Measurements from ENCODE around the gene DNAH5. TPM values are rescaled to one million over a fixed set of nuclear protein-coding genes. Genes with fewer than 3 reads are reported as not detected.

Gene DNAH5
- total RNA-seq, 5 donors from 2014 or later (not counting 1 experiment from before 2014, with no cell fraction given) = 0.03 TPM; not detected in 4

GRCh38 chr5:13973724-13974123, 29.2 kb upstream of the DNAH5 start:
- Mint-ChIP-seq H3K9me3 (peaks cover 0 to 3% (median 2%) of the 10 kb centered on the region in 3 donors), H3K4me1 (no peaks in the 10 kb centered on the region), H3K27ac (no peak overlapping the region), H3K4me3 (no peak overlapping the region), H3K36me3 (no peaks in the 10 kb centered on the region), H3K27me3 (peaks cover 0 to 3% of the 10 kb centered on the region in 2 donors)
- WGBS (ENCODE audit: insufficient coverage) = 89% methylated on average over 4 of the region's 6 CpGs
- H3K9me3 ChIP-seq = no peaks in the 10 kb centered on the region
- ChIA-PET CTCF (no interaction called here), POLR2A (no interaction called here)
- H3K27ac ChIP-seq (ENCODE audit: low read length) = no peak overlapping the region
- H3K36me3 ChIP-seq (ENCODE audit: control insufficient read depth in 2 of 2, extremely low read depth in 1 of 2, insufficient read depth in 1 of 2, low read length in 1 of 2) = no peaks in the 10 kb centered on the region
- DNase-seq = no peak
- no peak overlapping the region for H3K4me3 ChIP-seq (ENCODE audit: control insufficient read depth in 1 of 2, extremely low read depth in 1 of 2, low read length in 1 of 2)
- H3K27me3 ChIP-seq (replicated peaks in 1 of 2; ENCODE audit: control insufficient read depth in 2 of 2, extremely low read depth in 1 of 2, insufficient read depth in 2 of 2, low read length in 1 of 2) = peaks cover 0 to 9% of the 10 kb centered on the region in 2 experiments
- ATAC-seq (replicated peaks in 1 of 4) = no peak
- H3K4me1 ChIP-seq (ENCODE audit: control insufficient read depth in 1 of 2, extremely low read depth in 1 of 2, insufficient read depth in 2 of 2, low read length in 2 of 2) = no peaks in the 10 kb centered on the region

- ATAC-seq (replicated peaks in 1 of 4) (no peak), DNase-seq (no peak)
- no peaks in the 10 kb centered on the region for H3K36me3 Mint-ChIP-seq
- no peaks in the 10 kb centered on the region for H3K36me3 ChIP-seq (ENCODE audit: control insufficient read depth in 2 of 2, extremely low read depth in 1 of 2, insufficient read depth in 1 of 2, low read length in 1 of 2)
- peaks cover 0 to 3% of the 10 kb centered on the region in 2 donors for H3K27me3 Mint-ChIP-seq
- no peaks in the 10 kb centered on the region for H3K9me3 ChIP-seq
- H3K4me3 ChIP-seq (ENCODE audit: control insufficient read depth in 1 of 2, extremely low read depth in 1 of 2, low read length in 1 of 2) = no peak overlapping the region
- 88% methylated on average over 7 of the region's 7 CpGs for WGBS (ENCODE audit: insufficient coverage)
- no peaks in the 10 kb centered on the region for H3K4me1 Mint-ChIP-seq
- peaks cover 2 to 5% (median 3%) of the 10 kb centered on the region in 3 donors for H3K9me3 Mint-ChIP-seq
- peaks cover 0 to 9% of the 10 kb centered on the region in 2 experiments for H3K27me3 ChIP-seq (replicated peaks in 1 of 2; ENCODE audit: control insufficient read depth in 2 of 2, extremely low read depth in 1 of 2, insufficient read depth in 2 of 2, low read length in 1 of 2)
- ChIA-PET POLR2A (no interaction called here), CTCF (no interaction called here)
- H3K27ac ChIP-seq (ENCODE audit: low read length) = no peak overlapping the region
- no peaks in the 10 kb centered on the region for H3K4me1 ChIP-seq (ENCODE audit: control insufficient read depth in 1 of 2, extremely low read depth in 1 of 2, insufficient read depth in 2 of 2, low read length in 2 of 2)
- no peak overlapping the region for H3K27ac Mint-ChIP-seq
- H3K4me3 Mint-ChIP-seq = no peak overlapping the region
Measured at GRCh38 chr5:13972029-13972428, 27.5 kb upstream of the DNAH5 start.

- H3K4me3 ChIP-seq (ENCODE audit: control insufficient read depth in 1 of 2, extremely low read depth in 1 of 2, low read length in 1 of 2) = no peak overlapping the region
- no peaks in the 10 kb centered on the region for H3K27me3 ChIP-seq (replicated peaks in 1 of 2; ENCODE audit: control insufficient read depth in 2 of 2, extremely low read depth in 1 of 2, insufficient read depth in 2 of 2, low read length in 1 of 2)
- DNase-seq (peak in 1 of 35 experiments; percentile 3), ATAC-seq (replicated peaks in 1 of 4) (no peak)
- no peaks in the 10 kb centered on the region for H3K36me3 Mint-ChIP-seq
- CTCF ChIA-PET = interaction anchor here in 1 of 2 donors (0.5 kb wide), 1 partner anchor 1274 kb away, joined by 3 read pairs; no protein-coding TSS in a partner anchor
- H3K4me3 Mint-ChIP-seq = no peak overlapping the region
- no peaks in the 10 kb centered on the region for H3K4me1 ChIP-seq (ENCODE audit: control insufficient read depth in 1 of 2, extremely low read depth in 1 of 2, insufficient read depth in 2 of 2, low read length in 2 of 2)
- no peaks in the 10 kb centered on the region for H3K4me1 Mint-ChIP-seq
- no peaks in the 10 kb centered on the region for H3K27me3 Mint-ChIP-seq
- POLR2A ChIA-PET = no interaction called here
- no peaks in the 10 kb centered on the region for H3K9me3 ChIP-seq
- peaks cover 0 to 7% (median 0%) of the 10 kb centered on the region in 3 donors for H3K9me3 Mint-ChIP-seq
- no peak overlapping the region for H3K27ac Mint-ChIP-seq
- no peaks in the 10 kb centered on the region for H3K36me3 ChIP-seq (ENCODE audit: control insufficient read depth in 2 of 2, extremely low read depth in 1 of 2, insufficient read depth in 1 of 2, low read length in 1 of 2)
- H3K27ac ChIP-seq (ENCODE audit: low read length) = no peak overlapping the region
Measured at GRCh38 chr5:13957032-13957645, 12.7 kb upstream of the DNAH5 start.

GRCh38 chr5:13956471-13956870, 12.0 kb upstream of the DNAH5 start:
- H3K9me3 Mint-ChIP-seq = peaks cover 0 to 7% (median 0%) of the 10 kb centered on the region in 3 donors
- no peaks in the 10 kb centered on the region for H3K27me3 Mint-ChIP-seq
- H3K4me1 Mint-ChIP-seq = no peaks in the 10 kb centered on the region
- Histone ChIP-seq H3K4me3 (ENCODE audit: control insufficient read depth in 1 of 2, extremely low read depth in 1 of 2, low read length in 1 of 2) (no peak overlapping the region), H3K27ac (ENCODE audit: low read length) (no peak overlapping the region), H3K36me3 (ENCODE audit: control insufficient read depth in 2 of 2, extremely low read depth in 1 of 2, insufficient read depth in 1 of 2, low read length in 1 of 2) (no peaks in the 10 kb centered on the region), H3K27me3 (replicated peaks in 1 of 2; ENCODE audit: control insufficient read depth in 2 of 2, extremely low read depth in 1 of 2, insufficient read depth in 2 of 2, low read length in 1 of 2) (no peaks in the 10 kb centered on the region), H3K4me1 (ENCODE audit: control insufficient read depth in 1 of 2, extremely low read depth in 1 of 2, insufficient read depth in 2 of 2, low read length in 2 of 2) (no peaks in the 10 kb centered on the region), H3K9me3 (no peaks in the 10 kb centered on the region)
- no peaks in the 10 kb centered on the region for H3K36me3 Mint-ChIP-seq
- no peak overlapping the region for H3K4me3 Mint-ChIP-seq
- CTCF ChIA-PET = no interaction called here
- DNase-seq = no peak
- POLR2A ChIA-PET = interaction anchor here in 1 of 2 donors (0.6 kb wide), 1 partner anchor 34 kb away, joined by 3 read pairs; no protein-coding TSS in a partner anchor
- no peak for ATAC-seq (replicated peaks in 1 of 4)
- H3K27ac Mint-ChIP-seq = no peak overlapping the region
- WGBS (ENCODE audit: insufficient coverage) = no CpG with 5 or more reads among the region's 3 CpGs

GRCh38 chr5:13955896-13956295, 11.4 kb upstream of the DNAH5 start:
- 86% methylated on average over 3 of the region's 5 CpGs for WGBS (ENCODE audit: insufficient coverage)
- Mint-ChIP-seq H3K27ac (no peak overlapping the region), H3K4me1 (no peaks in the 10 kb centered on the region), H3K4me3 (no peak overlapping the region), H3K9me3 (peaks cover 0 to 7% (median 0%) of the 10 kb centered on the region in 3 donors), H3K36me3 (no peaks in the 10 kb centered on the region), H3K27me3 (no peaks in the 10 kb centered on the region)
- H3K27ac ChIP-seq (ENCODE audit: low read length) = no peak overlapping the region
- H3K4me3 ChIP-seq (ENCODE audit: control insufficient read depth in 1 of 2, extremely low read depth in 1 of 2, low read length in 1 of 2) = no peak overlapping the region
- no peak for ATAC-seq (replicated peaks in 1 of 4)
- POLR2A ChIA-PET = interaction anchor here in 1 of 2 donors (0.6 kb wide), 1 partner anchor 33 kb away, joined by 3 read pairs; no protein-coding TSS in a partner anchor
- no peaks in the 10 kb centered on the region for H3K4me1 ChIP-seq (ENCODE audit: control insufficient read depth in 1 of 2, extremely low read depth in 1 of 2, insufficient read depth in 2 of 2, low read length in 2 of 2)
- DNase-seq = no peak
- CTCF ChIA-PET = interaction anchor here in 1 of 2 donors (0.6 kb wide), 1 partner anchor 693 kb away, joined by 3 read pairs; no protein-coding TSS in a partner anchor
- H3K36me3 ChIP-seq (ENCODE audit: control insufficient read depth in 2 of 2, extremely low read depth in 1 of 2, insufficient read depth in 1 of 2, low read length in 1 of 2) = no peaks in the 10 kb centered on the region
- H3K9me3 ChIP-seq = no peaks in the 10 kb centered on the region
- H3K27me3 ChIP-seq (replicated peaks in 1 of 2; ENCODE audit: control insufficient read depth in 2 of 2, extremely low read depth in 1 of 2, insufficient read depth in 2 of 2, low read length in 1 of 2) = no peaks in the 10 kb centered on the region

- ChIA-PET POLR2A (no interaction called here), CTCF (no interaction called here)
- DNase-seq = no peak
- Histone ChIP-seq H3K27me3 (replicated peaks in 1 of 2; ENCODE audit: control insufficient read depth in 2 of 2, extremely low read depth in 1 of 2, insufficient read depth in 2 of 2, low read length in 1 of 2) (no peaks in the 10 kb centered on the region), H3K4me3 (ENCODE audit: control insufficient read depth in 1 of 2, extremely low read depth in 1 of 2, low read length in 1 of 2) (no peak overlapping the region), H3K4me1 (ENCODE audit: control insufficient read depth in 1 of 2, extremely low read depth in 1 of 2, insufficient read depth in 2 of 2, low read length in 2 of 2) (no peaks in the 10 kb centered on the region), H3K27ac (ENCODE audit: low read length) (no peak overlapping the region), H3K9me3 (no peaks in the 10 kb centered on the region), H3K36me3 (ENCODE audit: control insufficient read depth in 2 of 2, extremely low read depth in 1 of 2, insufficient read depth in 1 of 2, low read length in 1 of 2) (no peaks in the 10 kb centered on the region)
- Mint-ChIP-seq H3K36me3 (no peaks in the 10 kb centered on the region), H3K27ac (no peak overlapping the region), H3K27me3 (no peaks in the 10 kb centered on the region), H3K4me1 (no peaks in the 10 kb centered on the region), H3K4me3 (no peak overlapping the region), H3K9me3 (no peaks in the 10 kb centered on the region)
- WGBS (ENCODE audit: insufficient coverage) = 82% methylated on average over 5 of the region's 10 CpGs
- ATAC-seq (replicated peaks in 1 of 4) = no peak
Measured at GRCh38 chr5:13946111-13946510, 1.6 kb upstream of the DNAH5 start.
